Stomach (tissue), 19 donors: ENCODE measurements around the gene MPZL2. TPM values are rescaled to one million over a fixed set of nuclear protein-coding genes. Genes with fewer than 3 reads are reported as not detected.

ENCODE experiments used
- DNase-seq, 2 donors: peaks; one replicate each; pipeline versions ENCODE4 v3.0.0 to v3.0.0-alpha.2; 2013 to 2019
- H3K27ac ChIP-seq, 5 donors: fragments of 200-600 bp in 4 of 5; sonication (generic) in 4 of 5; one replicate each; pipeline ENCODE4 v1.5.1; 2013 to 2019; ENCODE audit warnings: mild to moderate bottlenecking in 1 of 5, moderate library complexity in 1 of 5
- H3K27me3 ChIP-seq, 3 donors: fragments of 200-600 bp; sonication (generic); one replicate each; pipeline ENCODE4 v1.5.1; 2017 to 2019; ENCODE audit warnings: mixed run types in 1 of 3
- H3K36me3 ChIP-seq, 4 donors: fragments of 200-600 bp; sonication (generic); 1 replicate in 3 of 4; 2 replicates in 1 of 4; pipeline ENCODE4 v1.5.1; 2016 to 2019
- H3K4me1 ChIP-seq, 4 donors: fragments of 200-600 bp; sonication (generic); one replicate each; pipeline ENCODE4 v1.5.1; 2016 to 2019
- H3K4me3 ChIP-seq, 4 donors: fragments of 200-600 bp; sonication (generic) in 3 of 4; one replicate each; pipeline ENCODE4 v1.5.1; 2016 to 2019; ENCODE audit warnings: mild to moderate bottlenecking in 1 of 4
- H3K9me3 ChIP-seq, 4 donors: fragments of 200-600 bp; sonication (generic); one replicate each; pipeline ENCODE4 v1.5.1; 2016 to 2019
- CTCF ChIP-seq, 7 experiments: fragments of 450-650 bp in 4 of 7; fragments of 200-600 bp in 3 of 7; sonication (generic) in 3 of 7; IDR thresholded peaks; one replicate each; pipeline ENCODE4 v1.5.1; 2016 to 2019; ENCODE audit warnings: antibody characterized with exemption in 7 of 7, control low read depth in 2 of 7, mild to moderate bottlenecking in 1 of 7
- EP300 ChIP-seq: sonication (generic); formaldehyde crosslinking; IDR thresholded peaks from one replicate; pipeline ENCODE4 v1.6.1; 2017; ENCODE audit warnings: antibody characterized with exemption
- POLR2A ChIP-seq, 4 donors: fragments of 450-650 bp; IDR thresholded peaks; one replicate each; pipeline ENCODE4 v1.6.1; 2016; ENCODE audit warnings: antibody characterized with exemption in 4 of 4, control low read depth in 2 of 4, mild to moderate bottlenecking in 1 of 4, moderate library complexity in 1 of 4
- POLR2AphosphoS5 ChIP-seq, 3 donors: sonication (generic); formaldehyde crosslinking; IDR thresholded peaks; one replicate each; pipeline ENCODE4 v1.6.1; 2016; ENCODE audit warnings: antibody characterized with exemption in 3 of 3
- WGBS, 5 donors: extraction: QIAGEN DNeasy Blood & Tissue Kit in 3 of 5; methylation state at CpG; one replicate each; pipeline versions ENCODE4 v1.1.5 to v1.1.7; 2013 to 2018; 5-methylcytosine and 5-hydroxymethylcytosine counted together
- intact Hi-C: fragments of 100-400 bp; cut with DNase I; formaldehyde crosslinking; loops from one replicate; pipeline ENCODE4 v1.15.1; 2023; ENCODE audit warnings: low total_unique reads
- long read RNA-seq, 10 donors: transcript quantifications; one replicate each; lab custom pipeline, GENCODE V29; 2026
- polyA plus RNA-seq, 3 donors: library from polyadenylated mRNA; stranded (reverse); fragments of 200-250 nt; gene quantifications; one replicate each; pipeline ENCODE4 v1.2.3, GENCODE V29; 2013
- total RNA-seq, 5 donors: library from RNA; depleted of rRNA; stranded (reverse); fragments of >200 nt; gene quantifications; one replicate each; pipeline versions ENCODE4 v1.1.0 to v1.2.3, GENCODE V29; 2014 to 2016
- donor health status: healthy with polysubstance abuse.
- donor health status: Bipolar disorder and iron deficiency.
- donor health status: healthy.

MPZL2 gene
- total RNA-seq (10 to 100 TPM in 4 of 5 donors, under 1 TPM in 1; 0.58 to 97.2 (median 56.7) TPM), polyA plus RNA-seq (10 to 100 TPM; 12.2 to 79.1 (median 35.4) TPM)
- long read RNA-seq, donor 1, partial matches to known transcripts: 0 of 1 reads
- long read RNA-seq, donor 1, other reads (novel, unspliced or antisense): 0 of 1 reads
- long read RNA-seq, donor 2, partial matches to known transcripts: 0 of 4 reads
- long read RNA-seq, donor 2, other reads (novel, unspliced or antisense): 0 of 4 reads
- long read RNA-seq, donor 3, partial matches to known transcripts: 0 of 7 reads
- long read RNA-seq, donor 3, other reads (novel, unspliced or antisense): 0 of 7 reads
- long read RNA-seq, donor 4, partial matches to known transcripts: 0 of 2 reads
- long read RNA-seq, donor 4, other reads (novel, unspliced or antisense): 0 of 2 reads
- long read RNA-seq, donor 5, partial matches to known transcripts: 0 of 3 reads
- long read RNA-seq, donor 5, other reads (novel, unspliced or antisense): 0 of 3 reads
- long read RNA-seq, donor 6, transcript MPZL2-201 (6 exons, 2,620 nt): major isoform, 12 of 28 reads
- long read RNA-seq, donor 6, transcript MPZL2-202 (5 exons, 1,370 nt): minor isoform, 7 of 28 reads
- long read RNA-seq, donor 6, partial matches to known transcripts: 0 of 28 reads
- long read RNA-seq, donor 6, other reads (novel, unspliced or antisense): 0 of 28 reads
- long read RNA-seq, donor 7, partial matches to known transcripts: 0 of 6 reads
- long read RNA-seq, donor 7, other reads (novel, unspliced or antisense): 0 of 6 reads
- long read RNA-seq, donor 8, partial matches to known transcripts: 0 of 5 reads
- long read RNA-seq, donor 8, other reads (novel, unspliced or antisense): 0 of 5 reads
- long read RNA-seq, donor 9, partial matches to known transcripts: 0 of 5 reads
- long read RNA-seq, donor 9, other reads (novel, unspliced or antisense): 0 of 5 reads
- long read RNA-seq, donor 10, partial matches to known transcripts: 0 of 5 reads
- long read RNA-seq, donor 10, other reads (novel, unspliced or antisense): 0 of 5 reads

- Histone ChIP-seq H3K27me3 (peaks cover 0 to 33% (median 0%) of the 10 kb centered on the region in 3 donors), H3K9me3 (no peaks in the 10 kb centered on the region), H3K4me3 (peak within 1 kb of the TSS; percentile 40 to 55 (median 46)), H3K27ac (peak within 1 kb of the TSS; percentile 83 to 94 (median 88)), H3K4me1 (peaks cover 0 to 29% (median 20%) of the 10 kb centered on the region in 4 donors), H3K36me3 (peaks cover 6 to 28% (median 12%) of the 10 kb centered on the region in 4 donors)
- 3 to 9% (median 7%) methylated on average over 19 of the region's 19 CpGs for WGBS, 5 donors
- TF ChIP-seq POLR2A (IDR thresholded peaks at IDR 0.05) (peak in 2 of 4 donors; percentile 43 to 66), CTCF (IDR thresholded peaks at IDR 0.05) (no peak), EP300 (no peak), POLR2AphosphoS5 (IDR thresholded peaks at IDR 0.05) (peak; percentile 21 to 86 (median 82))
- intact Hi-C loops: no loop called here
- peak; percentile 85 to 90 for DNase-seq
These were observed at the start of gene MPZL2 for GRCh38 chr11:118263695-118264568. Gene MPZL2, minus strand, starts transcription at chr11:118264297. Its CDS starts 144 bp downstream, at chr11:118264153.

GRCh38 chr11:118313242-118313641, 49.1 kb upstream of the MPZL2 start:
- H3K27ac ChIP-seq: no peak overlapping the region
- TF ChIP-seq POLR2A (IDR thresholded peaks at IDR 0.05): no peak
- TF ChIP-seq POLR2AphosphoS5 (IDR thresholded peaks at IDR 0.05): no peak
- no peak for TF ChIP-seq CTCF (IDR thresholded peaks at IDR 0.05)
- no peak for TF ChIP-seq EP300
- intact Hi-C loops: no loop called here
- 70 to 87% (median 79%) methylated on average over 4 of the region's 4 CpGs for WGBS, 5 donors
- H3K27me3 ChIP-seq: peaks cover 0 to 47% (median 0%) of the 10 kb centered on the region in 3 donors
- DNase-seq: no peak
- H3K4me3 ChIP-seq: no peak overlapping the region
- no peaks in the 10 kb centered on the region for H3K36me3 ChIP-seq
- H3K4me1 ChIP-seq: peaks cover 20 to 58% (median 32%) of the 10 kb centered on the region in 4 donors
- no peaks in the 10 kb centered on the region for H3K9me3 ChIP-seq

GRCh38 chr11:118312328-118312727, 48.2 kb upstream of the MPZL2 start:
- WGBS, 5 donors: 85 to 95% (median 92%) methylated on average over 2 of the region's 2 CpGs
- H3K27ac ChIP-seq: no peak overlapping the region
- H3K4me3 ChIP-seq: no peak overlapping the region
- H3K4me1 ChIP-seq: peaks cover 20 to 51% (median 28%) of the 10 kb centered on the region in 4 donors
- peaks cover 0 to 45% (median 0%) of the 10 kb centered on the region in 3 donors for H3K27me3 ChIP-seq
- TF ChIP-seq POLR2A (IDR thresholded peaks at IDR 0.05): no peak
- no peak for TF ChIP-seq POLR2AphosphoS5 (IDR thresholded peaks at IDR 0.05)
- TF ChIP-seq EP300: no peak
- no peak for TF ChIP-seq CTCF (IDR thresholded peaks at IDR 0.05)
- H3K9me3 ChIP-seq: no peaks in the 10 kb centered on the region
- DNase-seq: no peak
- intact Hi-C loops: no loop called here
- H3K36me3 ChIP-seq: no peaks in the 10 kb centered on the region
